GM15510 (cell line): ENCODE data around the gene CHCHD6.

ENCODE experiments used
- POLR2A ChIP-seq: IDR thresholded peaks from 3 replicates; pipeline ENCODE4 v1.6.1; 2011; ENCODE audit warnings: borderline replicate concordance; ENCODE audit not compliant: insufficient read length; ENCODE audit errors: extremely low read depth

Gene CHCHD6

GRCh38 chr3:126851934-126852333 is 147.9 kb downstream of the CHCHD6 start:
- no peak for TF ChIP-seq POLR2A

DNA sequence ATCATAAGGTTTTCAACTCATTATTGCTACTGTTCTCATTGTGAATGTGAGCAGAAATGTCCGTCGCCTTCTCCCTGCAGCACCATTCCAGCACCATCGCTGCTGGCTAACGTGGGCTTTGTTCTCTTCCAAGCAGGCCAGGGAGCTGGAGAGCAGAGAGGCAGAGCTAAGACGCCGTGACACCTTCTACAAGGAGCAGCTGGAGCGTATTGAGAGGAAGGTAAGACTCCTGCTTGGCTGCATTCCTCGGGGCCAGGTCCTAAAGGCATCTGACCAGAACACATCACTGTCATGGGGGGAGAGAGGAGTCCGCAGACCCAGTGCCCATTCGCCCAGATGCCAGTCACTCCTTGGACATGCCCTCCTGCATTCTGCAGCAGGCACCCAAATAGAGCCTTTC is 148.5 kb downstream of the CHCHD6 start:
- no peak for TF ChIP-seq POLR2A

DNA sequence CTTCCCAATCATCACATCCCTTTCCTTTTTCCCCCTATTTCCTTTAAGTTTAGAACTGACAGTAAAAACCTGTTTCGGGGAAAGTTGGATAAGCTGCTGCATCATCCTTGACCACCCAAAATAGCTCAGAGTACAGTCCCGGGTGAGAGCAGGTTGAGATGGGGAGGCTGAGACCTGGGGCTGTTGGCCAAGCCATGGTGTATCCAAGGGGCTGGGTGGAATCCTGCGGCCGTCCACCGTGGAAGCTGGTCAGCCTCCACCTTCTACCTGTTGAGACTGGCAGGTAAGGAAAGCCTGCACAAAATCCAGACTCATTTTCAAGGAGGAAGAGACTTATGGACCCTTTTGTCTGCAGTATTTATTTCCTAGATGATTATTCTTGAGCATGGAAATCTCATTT is 150.6 kb downstream of the CHCHD6 start:
- TF ChIP-seq POLR2A = no peak

GRCh38 chr3:126855374-126855773 is 151.3 kb downstream of the CHCHD6 start:
- TF ChIP-seq POLR2A = no peak

- TF ChIP-seq POLR2A = no peak
Measured at GRCh38 chr3:126857928-126858327, 153.9 kb downstream of the CHCHD6 start.

DNA sequence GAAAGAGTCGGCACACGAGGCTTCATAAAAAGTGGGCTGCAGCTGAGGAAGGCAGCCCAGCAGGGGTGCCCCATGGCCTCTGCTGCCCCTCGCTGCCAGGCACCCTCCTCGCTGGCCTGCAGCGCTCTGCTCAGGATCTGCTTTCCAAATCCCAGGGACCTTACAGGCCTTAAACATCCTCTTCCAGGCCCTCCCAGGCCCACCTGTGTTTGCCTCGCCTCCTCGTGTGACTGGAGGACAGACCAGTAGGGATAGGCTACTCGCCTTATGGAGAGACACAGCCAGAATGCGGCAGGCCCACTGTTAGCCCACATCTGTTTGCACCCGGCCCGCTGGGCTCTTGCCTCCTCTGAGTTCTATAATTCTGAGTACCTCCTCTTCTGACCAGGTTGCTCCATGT is 154.4 kb downstream of the CHCHD6 start:
- TF ChIP-seq POLR2A = no peak

DNA sequence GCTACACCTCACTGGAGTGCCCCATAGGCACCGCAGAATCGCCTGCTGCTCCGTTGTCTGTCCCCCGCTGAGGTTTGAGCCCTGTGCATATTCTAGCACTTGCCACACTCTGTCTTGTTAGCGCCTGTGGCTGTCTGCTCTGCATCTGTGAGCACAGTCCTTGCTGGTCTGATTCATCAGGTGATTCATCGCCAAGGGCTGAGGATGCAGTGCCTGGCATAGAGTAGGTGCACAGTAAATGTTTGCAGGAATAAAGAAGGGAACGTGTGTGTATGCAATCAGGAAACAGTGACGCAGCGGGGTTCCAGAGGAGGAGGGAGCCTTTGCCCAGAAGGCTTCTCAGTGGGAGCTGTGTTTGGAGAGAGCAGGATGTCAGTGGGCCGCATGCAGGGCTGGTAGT is 154.8 kb downstream of the CHCHD6 start:
- TF ChIP-seq POLR2A = no peak

- no peak for TF ChIP-seq POLR2A
Measured at GRCh38 chr3:126859415-126860246, 155.6 kb downstream of the CHCHD6 start.

GRCh38 chr3:126865736-126866135 is 161.7 kb downstream of the CHCHD6 start:
- TF ChIP-seq POLR2A = no peak

GRCh38 chr3:126866175-126866759 is 162.2 kb downstream of the CHCHD6 start:
- no peak for TF ChIP-seq POLR2A

GRCh38 chr3:126867190-126867862 is 163.3 kb downstream of the CHCHD6 start:
- no peak for TF ChIP-seq POLR2A

- TF ChIP-seq POLR2A = no peak
Measured at GRCh38 chr3:126867863-126868200, 163.8 kb downstream of the CHCHD6 start.

- TF ChIP-seq POLR2A = no peak
Measured at GRCh38 chr3:126870608-126871210, 166.7 kb downstream of the CHCHD6 start.

GRCh38 chr3:126872701-126873342 is 168.8 kb downstream of the CHCHD6 start:
- no peak for TF ChIP-seq POLR2A

- TF ChIP-seq POLR2A = no peak
Measured at GRCh38 chr3:126873416-126873815, 169.4 kb downstream of the CHCHD6 start.
